Kidney (tissue), 14 donors: ENCODE results near the gene CD160. TPM values are rescaled to one million over a fixed set of nuclear protein-coding genes. Genes with fewer than 3 reads are reported as not detected.
"Not testable (repeated sequence)": the region's sequence is repeated elsewhere in the genome, so short reads cannot be mapped to it uniquely, and the experiment has no call there.

ENCODE experiments used
- DNase-seq, 5 donors: peaks; one replicate each; pipeline ENCODE4 v3.0.0-alpha.2; 2013 to 2020
- FAIRE-seq: peaks from 2 replicates; lab custom pipeline; 2012; peaks lifted over from hg19 to GRCh38; lab: Jason Lieb, UNC
- H3K27ac ChIP-seq, 2 donors: one replicate each; pipeline ENCODE4 v1.7.0; 2013; ENCODE audit warnings: low read depth in 2 of 2, low read length in 2 of 2, inconsistent platforms in 1 of 2
- H3K27me3 ChIP-seq: one replicate; pipeline ENCODE4 v1.7.1; 2013; ENCODE audit warnings: low read length, inconsistent platforms; ENCODE audit not compliant: control insufficient read depth, insufficient read depth
- H3K36me3 ChIP-seq, 3 donors: one replicate each; pipeline versions ENCODE4 v1.7.0 to v1.7.1; 2013; ENCODE audit warnings: low read length in 3 of 3, control low read depth in 1 of 3, inconsistent platforms in 1 of 3; ENCODE audit not compliant: insufficient read depth in 3 of 3, control insufficient read depth in 2 of 3
- H3K4me1 ChIP-seq, 3 donors: one replicate each; pipeline versions ENCODE4 v1.7.0 to v1.7.1; 2013; ENCODE audit warnings: low read length in 3 of 3, inconsistent platforms in 1 of 3, low read depth in 1 of 3; ENCODE audit not compliant: control insufficient read depth in 2 of 3, insufficient read depth in 2 of 3
- H3K4me3 ChIP-seq, 3 donors: one replicate each; pipeline versions ENCODE4 v1.7.0 to v1.8.1; 2013; ENCODE audit warnings: low read length in 3 of 3, control low read depth in 1 of 3, inconsistent platforms in 1 of 3
- H3K9ac ChIP-seq, 3 donors: one replicate each; pipeline versions ENCODE4 v1.7.0 to v1.7.1; 2013; ENCODE audit warnings: low read length in 3 of 3, control low read depth in 1 of 3, inconsistent platforms in 1 of 3
- H3K9me3 ChIP-seq, 3 donors: one replicate each; pipeline versions ENCODE4 v1.7.0 to v1.7.1; 2013; ENCODE audit warnings: low read length in 3 of 3, control low read depth in 1 of 3, inconsistent platforms in 1 of 3; ENCODE audit not compliant: control insufficient read depth in 2 of 3, insufficient read depth in 1 of 3
- CTCF ChIP-seq: IDR thresholded peaks from 3 replicates; pipeline ENCODE4 v1.5.1; 2012; ENCODE audit warnings: mild to moderate bottlenecking, moderate library complexity, borderline replicate concordance; ENCODE audit not compliant: insufficient read depth; ENCODE audit errors: extremely low read depth
- intact Hi-C: fragments of 100-400 bp; cut with DNase I; formaldehyde crosslinking; loops from one replicate; pipeline ENCODE4 v1.11.1; 2022
- polyA plus RNA-seq: library from polyadenylated mRNA; stranded (reverse); fragments of 350-450 nt; fragmentation: Illumina TruSeq; extraction: RNeasy Lipid Tissue Mini Kit (QIAGEN cat#74804); gene quantifications from one replicate; pipeline ENCODE4 v1.2.3, GENCODE V29; 2014; ENCODE audit warnings: low read depth, low replicate concordance; ENCODE audit not compliant: insufficient read depth
- total RNA-seq: library from RNA; stranded (reverse); fragmentation: NEBNext Ultra II Directional; extraction: Animal tissue kit (Norgen Biotek cat#: 25700); gene quantifications from one replicate; pipeline ENCODE4 v1.2.1, GENCODE V29; 2021
- donor health status: control.
- donor health status: control.
- donor health status: control.
- donor health status: control.
- donor health status: control.
- donor health status: DM: yes; HTN: yes; CAD: no.
- donor health status: Normal renal cell carcinoma (clear cell type).

The CD160 gene
- total and polyA plus RNA-seq, 2 donors from 2014 or later = 0.60 TPM; not detected in 1

GRCh38 chr1:145758116-145758515, 38.8 kb downstream of the CD160 start:
- TF ChIP-seq CTCF = no peak
- Histone ChIP-seq H3K4me1 (peaks cover 0 to 6% (median 0%) of the 10 kb centered on the region in 3 donors), H3K36me3 (peaks cover 0 to 3% (median 0%) of the 10 kb centered on the region in 3 donors), H3K4me3 (no peak overlapping the region), H3K27ac (no peak overlapping the region), H3K9me3 (no peaks in the 10 kb centered on the region), H3K9ac (no peak overlapping the region), H3K27me3 (no peaks in the 10 kb centered on the region)
- FAIRE-seq (no peak), DNase-seq (no peak)
- intact Hi-C loops = no loop called here

DNA sequence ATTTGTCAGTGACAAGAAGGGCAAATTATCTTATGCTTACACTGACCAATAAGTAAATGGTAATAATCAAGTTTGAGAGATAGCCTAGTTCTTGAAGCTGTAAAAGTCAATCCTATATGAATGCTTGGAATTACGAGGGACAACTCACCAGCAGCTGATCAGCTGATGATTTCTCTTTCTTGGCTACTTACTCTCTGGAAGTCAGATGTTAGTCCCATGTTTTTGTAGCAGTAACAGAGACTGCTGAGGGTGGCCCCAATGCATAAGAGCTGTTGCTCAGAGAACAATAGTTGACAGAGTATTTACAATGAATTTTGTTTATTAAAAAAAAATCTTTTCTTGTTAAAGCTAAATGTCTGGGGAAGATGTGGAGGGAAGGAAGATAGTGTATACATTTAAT, 39.3 kb downstream of the CD160 start:
- no peak for TF ChIP-seq CTCF
- no peak overlapping the region for H3K27ac ChIP-seq
- no peaks in the 10 kb centered on the region for H3K9me3 ChIP-seq
- peaks cover 0 to 6% (median 0%) of the 10 kb centered on the region in 3 donors for H3K4me1 ChIP-seq
- H3K4me3 ChIP-seq = no peak overlapping the region
- H3K36me3 ChIP-seq = peaks cover 0 to 3% (median 0%) of the 10 kb centered on the region in 3 donors
- H3K27me3 ChIP-seq = no peaks in the 10 kb centered on the region
- intact Hi-C loops = no loop called here
- H3K9ac ChIP-seq = no peak overlapping the region
- FAIRE-seq = no peak
- no peak for DNase-seq

DNA sequence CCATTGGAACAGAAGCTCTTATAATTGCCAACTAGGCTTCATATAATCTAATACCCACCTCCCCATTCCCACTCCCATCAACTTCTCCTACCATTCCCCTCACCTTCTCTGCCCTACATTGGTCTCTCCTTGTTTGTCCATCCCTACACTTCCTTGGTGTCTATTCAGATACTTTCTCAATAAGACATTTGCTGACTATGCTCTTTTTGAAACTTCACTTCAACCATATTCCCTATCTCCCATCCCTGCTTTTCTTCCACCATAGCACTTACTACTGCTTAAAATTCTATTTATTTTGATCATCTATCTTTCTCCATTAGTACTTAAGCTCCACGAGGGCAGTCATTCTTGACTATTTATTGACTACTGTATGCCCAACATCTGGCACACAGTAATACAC, 40.4 kb downstream of the CD160 start:
- intact Hi-C loops = no loop called here
- Histone ChIP-seq H3K27me3 (no peaks in the 10 kb centered on the region), H3K4me3 (no peak overlapping the region), H3K9me3 (no peaks in the 10 kb centered on the region), H3K27ac (no peak overlapping the region), H3K9ac (no peak overlapping the region), H3K4me1 (peaks cover 0 to 6% (median 0%) of the 10 kb centered on the region in 3 donors), H3K36me3 (peaks cover 0 to 3% (median 0%) of the 10 kb centered on the region in 3 donors)
- no peak for TF ChIP-seq CTCF
- FAIRE-seq (no peak), DNase-seq (no peak)

GRCh38 chr1:145760395-145760949, 41.2 kb downstream of the CD160 start:
- FAIRE-seq = not testable (repeated sequence)

DNA sequence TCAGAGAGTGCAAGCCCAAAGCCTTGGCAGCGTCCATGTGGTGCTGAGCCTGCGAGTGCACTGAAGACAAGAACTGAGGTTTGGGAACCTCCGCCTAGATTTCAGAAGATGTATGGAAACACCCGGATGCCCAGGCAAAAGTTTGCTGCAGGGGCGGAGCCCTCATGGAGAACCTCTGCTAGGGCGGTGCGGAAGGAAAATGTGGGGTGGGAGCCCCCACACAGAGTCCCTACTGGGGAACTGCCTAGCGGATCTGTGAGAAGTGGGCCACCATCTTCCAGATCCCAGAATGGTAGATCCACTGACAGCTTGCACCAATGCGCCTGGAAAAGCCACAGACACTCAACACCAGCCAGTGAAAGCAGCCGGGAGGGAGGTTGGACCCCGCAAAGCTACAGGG, 42.2 kb downstream of the CD160 start:
- H3K27me3 ChIP-seq, FAIRE-seq, intact Hi-C loops, H3K4me1 ChIP-seq, H3K36me3 ChIP-seq, H3K9me3 ChIP-seq, H3K4me3 ChIP-seq, H3K9ac ChIP-seq, DNase-seq: not testable (repeated sequence)
- H3K27ac ChIP-seq = peak overlapping the region in 1 of 2 donors; percentile 37

More at GRCh38 chr1:145760395-145760949, 41.2 kb downstream of the CD160 start:
- H3K4me3 ChIP-seq, H3K27ac ChIP-seq, H3K9me3 ChIP-seq, intact Hi-C loops, H3K27me3 ChIP-seq, DNase-seq, H3K4me1 ChIP-seq, H3K36me3 ChIP-seq, H3K9ac ChIP-seq: not testable (repeated sequence)

- H3K36me3 ChIP-seq, H3K9ac ChIP-seq, H3K27ac ChIP-seq, H3K4me3 ChIP-seq, H3K9me3 ChIP-seq, H3K27me3 ChIP-seq, intact Hi-C loops, DNase-seq, FAIRE-seq, H3K4me1 ChIP-seq: not testable (repeated sequence)
Observed at GRCh38 chr1:145762001-145762400, 42.7 kb downstream of the CD160 start.
